Renal cortical epithelial cell (primary cell): ENCODE results near the gene IPCEF1. TPM values are rescaled to one million over a fixed set of nuclear protein-coding genes. Genes with fewer than 3 reads are reported as not detected.
A peak's percentile ranks its signal among the peaks of the same experiment; 100 is the strongest.
"Not testable (repeated sequence)": the region's sequence is repeated elsewhere in the genome, so short reads cannot be mapped to it uniquely, and the experiment has no call there.

Experiments
- DNase-seq: peaks from one replicate; pipeline ENCODE4 v3.0.0-alpha.2; 2011; ENCODE audit warnings: low read depth
- total RNA-seq: library from RNA; depleted of rRNA; stranded (reverse); fragments of >200 nt; gene quantifications from 2 replicates; pipeline ENCODE4 v1.2.3, GENCODE V29; 2014

The IPCEF1 gene
- total RNA-seq, 1 donor from 2014 or later: 0.40 TPM

GRCh38 chr6:154223296-154223695 is 133.3 kb downstream of the IPCEF1 start:
- DNase-seq: no peak

GRCh38 chr6:154222716-154223115 is 133.9 kb downstream of the IPCEF1 start:
- no peak for DNase-seq

GRCh38 chr6:154219250-154219649 is 137.4 kb downstream of the IPCEF1 start:
- no peak for DNase-seq

- no peak for DNase-seq
Observed at GRCh38 chr6:154218787-154219186, 137.8 kb downstream of the IPCEF1 start.

- no peak for DNase-seq
Observed at GRCh38 chr6:154218301-154218700, 138.3 kb downstream of the IPCEF1 start.

GRCh38 chr6:154213782-154214181 is 142.8 kb downstream of the IPCEF1 start:
- DNase-seq: no peak

GRCh38 chr6:154210678-154211077 is 145.9 kb downstream of the IPCEF1 start:
- no peak for DNase-seq

- no peak for DNase-seq
Observed at GRCh38 chr6:154209555-154209954, 147.0 kb downstream of the IPCEF1 start.

- no peak for DNase-seq
Observed at GRCh38 chr6:154206996-154207395, 149.6 kb downstream of the IPCEF1 start.

- no peak for DNase-seq
Observed at GRCh38 chr6:154206141-154206540, 150.5 kb downstream of the IPCEF1 start.

- DNase-seq: no peak
Observed at GRCh38 chr6:154202958-154203357, 153.6 kb downstream of the IPCEF1 start.

GRCh38 chr6:154202339-154202738 is 154.3 kb downstream of the IPCEF1 start:
- no peak for DNase-seq

GRCh38 chr6:154201688-154202087 is 154.9 kb downstream of the IPCEF1 start:
- DNase-seq: not testable (repeated sequence)

- peak; percentile 18 for DNase-seq
Observed at GRCh38 chr6:154197196-154197860, 159.3 kb downstream of the IPCEF1 start.

- no peak for DNase-seq
Observed at GRCh38 chr6:154196333-154196885, 160.2 kb downstream of the IPCEF1 start.

GRCh38 chr6:154187714-154188113 is 168.9 kb downstream of the IPCEF1 start:
- no peak for DNase-seq

GRCh38 chr6:154187203-154187602 is 169.4 kb downstream of the IPCEF1 start:
- no peak for DNase-seq

GRCh38 chr6:154179434-154179833 is 177.2 kb downstream of the IPCEF1 start:
- DNase-seq: no peak

GRCh38 chr6:154172393-154172792 is 184.2 kb downstream of the IPCEF1 start:
- DNase-seq: not testable (repeated sequence)

- DNase-seq: no peak
Observed at GRCh38 chr6:154170106-154170505, 186.5 kb downstream of the IPCEF1 start.

- DNase-seq: peak; percentile 91
Observed at GRCh38 chr6:154169193-154169847, 187.3 kb downstream of the IPCEF1 start.

- DNase-seq: no peak
Observed at GRCh38 chr6:154167126-154167525, 189.5 kb downstream of the IPCEF1 start.

- no peak for DNase-seq
Observed at GRCh38 chr6:154166140-154166539, 190.5 kb downstream of the IPCEF1 start.
